Stimulated activated naive CD4-positive, alpha-beta T cell treated with Interleukin-2 at 50 U/mL for 16 hours (primary cell): ENCODE measurements around the gene TSPY1.
"Not testable (repeated sequence)": the region's sequence is repeated elsewhere in the genome, so short reads cannot be mapped to it uniquely, and the experiment has no call there.

ENCODE experiments used
- DNase-seq: peaks from one replicate; lab custom pipeline; 2025; lab: John Stamatoyannopoulos, UW

The TSPY1 gene, protein sequence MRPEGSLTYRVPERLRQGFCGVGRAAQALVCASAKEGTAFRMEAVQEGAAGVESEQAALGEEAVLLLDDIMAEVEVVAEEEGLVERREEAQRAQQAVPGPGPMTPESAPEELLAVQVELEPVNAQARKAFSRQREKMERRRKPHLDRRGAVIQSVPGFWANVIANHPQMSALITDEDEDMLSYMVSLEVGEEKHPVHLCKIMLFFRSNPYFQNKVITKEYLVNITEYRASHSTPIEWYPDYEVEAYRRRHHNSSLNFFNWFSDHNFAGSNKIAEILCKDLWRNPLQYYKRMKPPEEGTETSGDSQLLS

DNA sequence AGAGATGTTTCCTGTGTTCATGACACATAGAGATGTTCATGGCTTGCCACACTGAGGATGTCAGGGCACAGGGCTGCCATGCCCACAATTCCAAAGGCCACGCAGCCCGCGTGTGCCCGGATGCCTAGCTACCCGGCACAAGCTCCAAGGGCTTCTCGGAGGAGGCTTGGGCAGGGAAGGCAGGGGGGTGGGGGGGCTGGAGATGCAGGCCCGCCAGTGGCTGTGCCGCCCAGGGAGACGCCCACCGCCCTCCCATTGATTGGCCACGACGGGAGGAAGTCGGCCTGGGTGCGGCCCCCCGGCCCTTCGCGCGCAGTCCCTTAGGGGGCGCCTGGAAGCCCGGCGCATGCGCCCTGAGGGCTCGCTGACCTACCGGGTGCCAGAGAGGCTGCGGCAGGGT is at the start of gene TSPY1:
Gene TSPY1, plus strand, starts transcription at position 301 of the 400 bp plus-strand sequence. Its CDS starts 46 bp downstream, at position 347.
- DNase-seq, result not testable (repeated sequence)

DNA sequence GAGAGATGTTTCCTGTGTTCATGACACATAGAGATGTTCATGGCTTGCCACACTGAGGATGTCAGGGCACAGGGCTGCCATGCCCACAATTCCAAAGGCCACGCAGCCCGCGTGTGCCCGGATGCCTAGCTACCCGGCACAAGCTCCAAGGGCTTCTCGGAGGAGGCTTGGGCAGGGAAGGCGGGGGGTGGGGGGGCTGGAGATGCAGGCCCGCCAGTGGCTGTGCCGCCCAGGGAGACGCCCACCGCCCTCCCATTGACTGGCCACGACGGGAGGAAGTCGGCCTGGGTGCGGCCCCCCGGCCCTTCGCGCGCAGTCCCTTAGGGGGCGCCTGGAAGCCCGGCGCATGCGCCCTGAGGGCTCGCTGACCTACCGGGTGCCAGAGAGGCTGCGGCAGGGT is 20.2 kb downstream of the TSPY1 start, which contains the start of gene TSPY9:
Gene TSPY9, plus strand, starts transcription at position 301 of the 400 bp plus-strand sequence. Its CDS starts 46 bp downstream, at position 347.
- DNase-seq, result not testable (repeated sequence)

DNA sequence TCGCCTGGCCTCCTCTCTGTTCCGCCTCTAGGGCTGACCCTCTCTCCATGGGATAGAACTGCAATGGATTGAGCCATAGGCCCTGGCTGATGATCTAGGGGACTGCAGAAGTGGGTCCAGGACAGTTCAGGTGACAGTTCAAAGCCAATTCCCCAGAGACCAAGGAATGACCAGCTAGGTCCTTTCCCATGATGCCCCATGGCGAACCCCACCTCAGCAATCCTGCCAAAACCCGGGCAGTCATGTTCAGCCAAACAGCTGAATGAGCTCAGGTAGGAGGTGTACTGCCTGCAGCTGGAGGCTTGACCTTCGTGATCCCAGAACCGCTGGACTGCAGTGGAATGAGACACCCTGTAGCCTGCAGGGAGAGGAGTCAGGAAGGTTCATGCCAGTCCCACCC is 37.6 kb downstream of the TSPY1 start:
- not testable (repeated sequence) for DNase-seq

- not testable (repeated sequence) for DNase-seq
Observed at GRCh38 chrY:9516287-9516686, 49.5 kb downstream of the TSPY1 start.
